LNCaP clone FGC (cell line): ENCODE measurements around the gene ANKS1A.
"Not testable (repeated sequence)": the region's sequence is repeated elsewhere in the genome, so short reads cannot be mapped to it uniquely, and the experiment has no call there.

Source experiments
- DNase-seq: peaks from one replicate; pipeline ENCODE4 v3.0.0-alpha.2; 2011; ENCODE audit warnings: low read depth
- H3K4me3 ChIP-seq: 2 replicates; pipeline ENCODE4 v1.5.1; 2011; ENCODE audit warnings: mild to moderate bottlenecking, low read depth, low read length, control low read depth
- CTCF ChIP-seq: IDR thresholded peaks from 2 replicates; pipeline ENCODE4 v1.5.1; 2012; ENCODE audit warnings: mild to moderate bottlenecking; ENCODE audit not compliant: control insufficient read depth, insufficient read depth; ENCODE audit errors: extremely low read depth

The ANKS1A gene

GRCh38 chr6:34990971-34991560 lies 102.0 kb downstream of the ANKS1A start:
- H3K4me3 ChIP-seq = no peak overlapping the region
- no peak for DNase-seq
- TF ChIP-seq CTCF = no peak

GRCh38 chr6:34992376-34992775 lies 103.3 kb downstream of the ANKS1A start:
- no peak for DNase-seq
- no peak overlapping the region for H3K4me3 ChIP-seq
- no peak for TF ChIP-seq CTCF

- DNase-seq = no peak
- TF ChIP-seq CTCF = no peak
- H3K4me3 ChIP-seq = no peak overlapping the region
These were observed 104.2 kb downstream of the ANKS1A start for GRCh38 chr6:34993213-34993612.

- H3K4me3 ChIP-seq = no peak overlapping the region
- no peak for DNase-seq
- TF ChIP-seq CTCF = no peak
These were observed 105.6 kb downstream of the ANKS1A start for GRCh38 chr6:34994693-34995092.

- not testable (repeated sequence) for H3K4me3 ChIP-seq, DNase-seq
These were observed 109.4 kb downstream of the ANKS1A start for GRCh38 chr6:34998417-34998816.

DNA sequence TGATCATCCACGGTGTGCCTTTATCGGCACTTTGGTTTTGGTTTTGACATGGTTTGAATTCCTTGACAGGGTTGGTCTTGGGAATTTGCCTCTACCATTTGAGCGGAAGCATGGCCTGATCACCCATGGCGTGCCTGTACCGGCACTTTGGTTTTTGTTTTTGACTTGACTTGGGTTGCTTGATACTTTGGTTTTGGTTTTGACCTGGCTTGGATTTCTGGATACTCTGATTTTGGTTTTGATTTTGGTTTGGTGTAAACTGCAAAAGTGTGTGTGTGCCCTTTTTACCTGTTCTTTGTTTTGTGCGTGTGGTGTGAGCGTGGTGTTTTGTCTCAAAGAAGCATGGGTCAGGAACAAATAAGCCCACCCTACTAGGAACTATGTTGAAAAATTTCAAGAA lies 110.1 kb downstream of the ANKS1A start:
- H3K4me3 ChIP-seq, DNase-seq: not testable (repeated sequence)

DNA sequence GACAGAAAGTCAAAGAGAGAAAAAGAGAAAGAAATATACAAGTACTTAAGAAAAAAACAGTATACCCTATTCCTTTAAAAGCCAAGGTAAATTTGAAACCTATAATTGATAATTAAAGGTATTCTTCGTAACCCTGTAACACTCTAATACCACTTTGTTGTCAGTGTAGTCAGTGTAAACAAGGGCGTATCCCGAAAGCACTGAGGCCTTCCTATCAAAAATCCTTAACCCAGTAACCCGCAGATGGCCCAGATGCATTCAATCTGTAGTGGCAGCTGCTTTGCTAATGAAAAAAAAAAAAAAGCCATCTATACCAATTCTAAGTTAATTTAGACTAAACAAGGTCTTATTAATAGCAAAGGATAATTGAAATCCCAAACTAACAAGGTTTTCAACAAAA lies 110.9 kb downstream of the ANKS1A start:
- not testable (repeated sequence) for H3K4me3 ChIP-seq, DNase-seq

DNA sequence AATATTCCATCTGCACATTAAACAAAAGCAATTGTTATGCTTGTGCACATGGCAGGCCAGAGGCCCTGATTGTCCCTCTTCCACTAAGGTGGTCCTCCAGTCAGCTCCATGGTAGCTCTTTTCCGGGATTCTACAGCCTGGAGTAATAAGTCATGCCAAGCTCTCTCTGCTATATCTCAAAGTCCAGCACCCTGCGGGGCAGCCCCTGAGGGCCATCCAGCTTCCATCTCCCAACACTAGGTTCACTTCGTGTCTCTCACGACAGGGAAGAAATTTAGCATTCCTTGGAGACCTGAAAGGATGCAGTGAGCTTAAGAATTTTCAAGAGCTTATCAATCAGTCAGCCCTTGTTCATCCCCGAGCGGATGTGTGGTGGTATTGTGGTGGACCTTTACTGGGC lies 112.3 kb downstream of the ANKS1A start:
- H3K4me3 ChIP-seq, DNase-seq: not testable (repeated sequence)

DNA sequence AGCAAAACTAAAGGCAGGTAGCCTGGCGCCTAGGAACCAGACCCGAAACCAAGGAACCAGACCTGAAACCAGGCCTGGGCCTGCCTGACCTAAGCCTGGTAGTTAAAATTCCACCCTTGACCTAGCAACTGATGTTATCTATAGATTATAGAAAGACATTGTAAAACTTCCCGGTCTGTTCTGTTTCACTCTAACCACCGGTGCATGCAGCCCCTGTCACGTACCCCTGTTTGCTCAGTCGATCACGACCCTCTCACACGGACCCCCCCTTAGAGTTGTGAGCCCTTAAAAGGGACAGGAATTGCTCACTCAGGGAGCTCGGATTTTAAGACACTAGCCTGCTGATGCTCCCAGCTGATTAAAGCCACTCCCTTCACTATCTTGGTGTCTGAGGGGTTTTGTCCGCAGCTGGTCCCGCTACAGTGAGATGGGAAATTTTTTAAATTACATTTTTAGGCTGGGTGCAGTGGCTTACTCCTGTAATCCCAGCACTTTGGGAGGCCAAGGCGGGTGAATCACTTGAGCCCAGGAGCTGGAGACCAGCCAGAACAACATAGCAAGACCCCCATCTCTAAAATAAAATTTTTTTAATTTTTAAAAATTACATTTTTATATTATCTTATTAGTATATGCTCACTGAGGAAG lies 115.0 kb downstream of the ANKS1A start:
- DNase-seq = not testable (repeated sequence)

GRCh38 chr6:35007016-35007415 lies 118.0 kb downstream of the ANKS1A start:
- no peak for TF ChIP-seq CTCF
- no peak overlapping the region for H3K4me3 ChIP-seq

More for the DNA sequence above, 115.0 kb downstream of the ANKS1A start:
- not testable (repeated sequence) for H3K4me3 ChIP-seq

More at GRCh38 chr6:35007016-35007415, 118.0 kb downstream of the ANKS1A start:
- DNase-seq = no peak
